Ishikawa (cell line): Measurements from ENCODE around the gene ISOC2.

Source experiments
- CEBPB ChIP-seq: IDR thresholded peaks from 2 replicates; pipeline ENCODE4 v1.6.1; 2012
- CREB1 ChIP-seq: IDR thresholded peaks from 2 replicates; pipeline ENCODE4 v1.6.1; 2012; ENCODE audit warnings: low read depth
- EGR1 ChIP-seq: IDR thresholded peaks from 2 replicates; pipeline ENCODE4 v1.6.1; 2012
- EP300 ChIP-seq: IDR thresholded peaks from 2 replicates; pipeline ENCODE4 v1.6.1; 2012; ENCODE audit warnings: borderline replicate concordance
- FOXM1 ChIP-seq: IDR thresholded peaks from 2 replicates; pipeline ENCODE4 v1.6.1; 2012; ENCODE audit warnings: low read depth, borderline replicate concordance
- MAX ChIP-seq: IDR thresholded peaks from 2 replicates; pipeline ENCODE4 v1.6.1; 2012
- NFIC ChIP-seq: IDR thresholded peaks from 2 replicates; pipeline ENCODE4 v1.6.1; 2012
- RAD21 ChIP-seq: IDR thresholded peaks from 2 replicates; pipeline ENCODE4 v1.6.1; 2012; ENCODE audit warnings: low read depth
- REST ChIP-seq: IDR thresholded peaks from 2 replicates; pipeline ENCODE4 v1.6.1; 2012; ENCODE audit warnings: low read depth, mild to moderate bottlenecking
- TAF1 ChIP-seq: IDR thresholded peaks from 2 replicates; pipeline ENCODE4 v1.6.1; 2012; ENCODE audit warnings: low read depth, mild to moderate bottlenecking
- TCF12 ChIP-seq: IDR thresholded peaks from 2 replicates; pipeline ENCODE4 v1.6.1; 2012; ENCODE audit warnings: low read depth
- TEAD4 ChIP-seq: IDR thresholded peaks from 2 replicates; pipeline ENCODE4 v1.6.1; 2012
- USF1 ChIP-seq: IDR thresholded peaks from 2 replicates; pipeline ENCODE4 v1.6.1; 2012
- YY1 ChIP-seq: IDR thresholded peaks from 2 replicates; pipeline ENCODE4 v1.6.1; 2012; ENCODE audit warnings: low read depth
- ZBTB7A ChIP-seq: IDR thresholded peaks from 2 replicates; pipeline ENCODE4 v1.6.1; 2012; ENCODE audit warnings: low read depth

The ISOC2 gene

GRCh38 chr19:55423225-55424005 lies 38.0 kb downstream of the ISOC2 start:
- no peak for TF ChIP-seq CEBPB
- TF ChIP-seq RAD21 = no peak
- no peak for TF ChIP-seq NFIC
- TF ChIP-seq MAX = no peak
- TF ChIP-seq USF1 = no peak
- no peak for TF ChIP-seq EGR1
- no peak for TF ChIP-seq YY1
- no peak for TF ChIP-seq TEAD4
- TF ChIP-seq FOXM1 = no peak
- no peak for TF ChIP-seq EP300
- TF ChIP-seq REST = no peak
- no peak for TF ChIP-seq CREB1
- TF ChIP-seq TCF12 = no peak
- TF ChIP-seq ZBTB7A = no peak
- no peak for TF ChIP-seq TAF1

- TF ChIP-seq FOXM1 (no peak), CEBPB (no peak), EP300 (no peak), ZBTB7A (no peak), TEAD4 (no peak), TAF1 (no peak), YY1 (no peak), USF1 (no peak), MAX (no peak), REST (no peak)
Observed at GRCh38 chr19:55419624-55420236, 41.7 kb downstream of the ISOC2 start.

- TF ChIP-seq RAD21 = no peak
- no peak for TF ChIP-seq REST
- no peak for TF ChIP-seq CREB1
- no peak for TF ChIP-seq NFIC
- no peak for TF ChIP-seq FOXM1
- TF ChIP-seq EP300 = no peak
- TF ChIP-seq USF1 = no peak
- TF ChIP-seq EGR1 = no peak
- TF ChIP-seq TCF12 = no peak
- no peak for TF ChIP-seq TAF1
- TF ChIP-seq MAX = no peak
- TF ChIP-seq TEAD4 = no peak
- no peak for TF ChIP-seq ZBTB7A
- TF ChIP-seq CEBPB = no peak
- TF ChIP-seq YY1 = no peak
Observed at GRCh38 chr19:55419103-55419502, 42.3 kb downstream of the ISOC2 start.
